SU-DHL-6 (cell line): ENCODE data around the gene CTCFL.

Source experiments
- EZH2phosphoT487 ChIP-seq: fragments of 200-600 bp; sonication (generic), shearing (Covaris generic); conservative IDR thresholded peaks from 2 replicates; pipeline ENCODE4 v1.6.1; 2018; ENCODE audit warnings: mild to moderate bottlenecking, antibody characterized with exemption, low read length, moderate library complexity, mixed read lengths
- TF ChIP-seq, protein P1 (sequence below): fragments of 200-600 bp; sonication (generic); IDR thresholded peaks from one replicate; pipeline ENCODE4 v1.5.1; 2017; ENCODE audit warnings: antibody characterized with exemption, mild to moderate bottlenecking, low read length, moderate library complexity; ENCODE audit not compliant: insufficient read depth, poor library complexity, severe bottlenecking

DNA sequence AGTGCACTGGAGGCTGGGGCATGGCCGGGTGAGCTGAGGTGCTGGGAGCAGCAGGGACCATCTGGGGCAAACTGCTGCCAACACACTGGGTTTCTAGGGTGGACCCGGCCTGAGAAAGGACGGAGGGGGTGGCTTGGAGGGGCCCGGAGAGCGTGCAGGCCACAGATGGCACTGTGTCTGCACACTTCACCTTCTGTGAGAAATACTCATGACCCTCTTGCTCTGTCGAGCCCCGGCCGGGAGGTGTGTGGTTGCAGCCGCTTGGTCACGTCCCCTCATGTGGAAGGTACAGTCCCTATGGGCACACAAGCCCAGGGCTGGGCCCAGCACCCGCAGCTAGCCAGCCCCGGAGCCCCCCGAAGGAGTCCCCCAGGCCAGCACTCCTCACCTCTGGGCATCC, 74.0 kb downstream of the CTCFL start:
- TF ChIP-seq, protein P1, sequence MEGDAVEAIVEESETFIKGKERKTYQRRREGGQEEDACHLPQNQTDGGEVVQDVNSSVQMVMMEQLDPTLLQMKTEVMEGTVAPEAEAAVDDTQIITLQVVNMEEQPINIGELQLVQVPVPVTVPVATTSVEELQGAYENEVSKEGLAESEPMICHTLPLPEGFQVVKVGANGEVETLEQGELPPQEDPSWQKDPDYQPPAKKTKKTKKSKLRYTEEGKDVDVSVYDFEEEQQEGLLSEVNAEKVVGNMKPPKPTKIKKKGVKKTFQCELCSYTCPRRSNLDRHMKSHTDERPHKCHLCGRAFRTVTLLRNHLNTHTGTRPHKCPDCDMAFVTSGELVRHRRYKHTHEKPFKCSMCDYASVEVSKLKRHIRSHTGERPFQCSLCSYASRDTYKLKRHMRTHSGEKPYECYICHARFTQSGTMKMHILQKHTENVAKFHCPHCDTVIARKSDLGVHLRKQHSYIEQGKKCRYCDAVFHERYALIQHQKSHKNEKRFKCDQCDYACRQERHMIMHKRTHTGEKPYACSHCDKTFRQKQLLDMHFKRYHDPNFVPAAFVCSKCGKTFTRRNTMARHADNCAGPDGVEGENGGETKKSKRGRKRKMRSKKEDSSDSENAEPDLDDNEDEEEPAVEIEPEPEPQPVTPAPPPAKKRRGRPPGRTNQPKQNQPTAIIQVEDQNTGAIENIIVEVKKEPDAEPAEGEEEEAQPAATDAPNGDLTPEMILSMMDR, result no peak
- no peak for TF ChIP-seq EZH2phosphoT487
